Activated CD4-positive, CD25-positive, alpha-beta regulatory T cell treated with anti-CD3 and anti-CD28 coated beads, Interleukin-2, amount 50 U/mL, for 16 hours (primary cell): ENCODE data around the gene KDM2A.

ENCODE experiments used
- DNase-seq: peaks from one replicate; pipeline ENCODE4 v3.0.0-alpha.2; 2020; ENCODE audit warnings: low read depth, low spot score

KDM2A gene

GRCh38 chr11:67272327-67273259, 153.5 kb downstream of the KDM2A start:
- no peak for DNase-seq

GRCh38 chr11:67273260-67273990, 154.4 kb downstream of the KDM2A start:
- no peak for DNase-seq

DNA sequence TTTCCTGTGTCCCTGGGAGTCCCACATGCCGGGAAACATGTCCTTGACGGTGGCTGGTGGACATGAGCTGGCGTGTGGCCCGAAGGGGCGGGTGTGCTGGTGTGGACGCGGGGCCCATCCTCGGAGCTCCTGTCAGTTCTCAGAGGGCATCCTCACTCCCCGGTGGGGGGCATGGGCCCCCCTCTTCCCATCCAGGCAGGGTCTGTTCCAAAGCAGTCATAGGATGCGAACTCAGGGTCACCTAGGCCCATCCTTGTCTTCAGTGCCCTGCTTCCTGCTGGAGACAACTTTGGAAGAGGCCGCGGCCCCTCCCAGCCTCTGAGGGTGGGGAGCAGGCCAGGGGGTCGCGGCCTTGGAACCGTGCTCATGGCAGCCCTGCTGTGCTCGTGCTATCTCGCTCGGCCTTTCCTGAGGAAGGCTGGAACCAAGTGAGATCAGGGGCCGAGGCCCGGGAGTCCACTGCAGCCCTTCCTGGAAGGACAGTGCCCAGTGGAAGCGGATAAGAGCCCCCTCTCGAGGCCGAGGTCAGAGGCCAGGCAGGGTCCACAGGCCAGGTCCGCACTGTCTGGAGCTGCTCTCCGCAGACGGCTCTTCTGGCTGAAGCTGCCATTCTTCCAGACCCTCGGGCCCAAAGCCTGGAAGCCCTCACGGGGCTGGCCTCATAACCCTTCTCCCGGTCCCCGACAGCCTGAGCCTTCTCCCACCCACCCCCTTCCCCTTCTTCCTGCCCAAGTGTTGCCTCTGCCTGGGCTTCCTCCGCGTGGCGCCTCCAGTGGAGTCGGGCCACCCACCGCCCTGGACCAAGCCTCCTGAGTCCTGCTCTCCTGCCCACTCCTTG, 155.9 kb downstream of the KDM2A start:
- DNase-seq, result no peak

- DNase-seq, result no peak
Observed at GRCh38 chr11:67275606-67276409, 156.7 kb downstream of the KDM2A start.

GRCh38 chr11:67276781-67277230, 157.7 kb downstream of the KDM2A start:
- DNase-seq, result no peak

DNA sequence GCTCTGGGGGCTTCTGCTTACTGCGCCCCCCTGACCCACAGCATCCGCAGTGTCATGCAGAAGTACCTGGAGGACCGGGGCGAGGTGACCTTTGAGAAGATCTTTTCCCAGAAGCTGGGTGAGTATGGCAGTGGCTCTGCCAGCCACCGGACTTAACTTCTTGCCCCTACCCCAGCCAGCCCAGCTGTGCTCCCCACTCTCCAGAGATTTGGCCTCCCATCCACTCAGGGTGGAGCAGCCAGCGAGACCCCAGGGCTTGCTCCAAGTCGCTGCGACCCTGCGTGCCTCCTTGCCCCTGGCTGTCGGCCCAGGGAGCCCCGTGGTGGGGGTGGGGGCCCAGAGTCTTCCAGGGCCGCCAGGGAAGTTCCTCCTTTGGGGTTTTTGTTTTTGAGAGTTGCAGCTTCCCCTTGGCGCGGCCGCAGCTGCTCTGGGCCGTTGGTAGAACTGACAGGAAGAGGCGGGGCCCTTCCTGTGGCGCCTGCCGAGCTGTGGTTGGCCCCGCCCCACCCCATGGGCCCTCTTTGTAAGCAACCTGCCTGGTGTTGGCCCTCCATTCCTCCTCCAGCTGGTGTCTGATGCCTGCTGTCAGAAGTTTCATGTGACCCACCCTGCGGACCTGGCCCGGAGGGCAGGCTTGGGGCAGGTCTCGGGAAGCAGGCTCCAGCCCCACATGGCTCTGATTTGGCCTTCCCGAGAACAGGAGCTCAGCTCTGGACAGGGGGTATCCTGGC, 158.3 kb downstream of the KDM2A start:
- peak; percentile 68 for DNase-seq

GRCh38 chr11:67278135-67278938, 159.3 kb downstream of the KDM2A start:
- DNase-seq, result no peak

- no peak for DNase-seq
Observed at GRCh38 chr11:67278939-67279588, 160.0 kb downstream of the KDM2A start.

DNA sequence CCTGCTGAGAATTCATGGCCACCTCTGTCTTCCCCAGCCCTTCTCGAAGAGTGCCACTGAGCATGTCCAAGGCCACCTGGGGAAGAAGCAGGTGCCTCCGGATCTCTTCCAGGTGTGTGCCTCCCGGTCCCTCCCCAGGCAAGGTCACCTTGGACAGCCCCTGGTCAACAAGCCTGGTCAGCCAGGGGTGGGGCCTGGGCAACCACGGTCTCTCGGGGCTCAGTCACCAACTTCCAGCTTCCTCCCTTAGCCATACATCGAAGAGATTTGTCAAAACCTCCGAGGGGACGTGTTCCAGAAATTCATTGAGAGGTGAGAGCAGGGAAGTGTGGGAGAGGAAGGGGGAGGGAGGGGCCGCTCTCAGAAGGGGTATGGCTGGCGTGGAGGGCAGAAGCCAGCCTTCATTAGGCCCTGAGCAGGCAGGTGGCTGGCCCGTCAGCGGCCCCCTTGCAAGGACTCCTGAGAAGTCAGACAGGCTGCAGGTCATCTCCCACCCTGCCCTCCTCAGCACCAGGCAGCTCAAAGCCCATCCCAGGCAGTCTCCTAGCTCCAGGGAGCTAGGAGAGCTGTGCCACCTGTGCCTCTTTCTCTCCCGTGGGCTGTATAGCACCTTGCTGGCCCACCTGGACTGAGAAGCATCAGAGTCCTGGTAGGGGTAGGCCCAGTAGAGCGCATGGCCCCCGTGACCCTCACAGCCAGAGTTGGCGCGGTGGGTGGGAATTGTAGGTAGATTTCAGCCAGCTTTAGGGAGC, 160.7 kb downstream of the KDM2A start:
- DNase-seq, result no peak

DNA sequence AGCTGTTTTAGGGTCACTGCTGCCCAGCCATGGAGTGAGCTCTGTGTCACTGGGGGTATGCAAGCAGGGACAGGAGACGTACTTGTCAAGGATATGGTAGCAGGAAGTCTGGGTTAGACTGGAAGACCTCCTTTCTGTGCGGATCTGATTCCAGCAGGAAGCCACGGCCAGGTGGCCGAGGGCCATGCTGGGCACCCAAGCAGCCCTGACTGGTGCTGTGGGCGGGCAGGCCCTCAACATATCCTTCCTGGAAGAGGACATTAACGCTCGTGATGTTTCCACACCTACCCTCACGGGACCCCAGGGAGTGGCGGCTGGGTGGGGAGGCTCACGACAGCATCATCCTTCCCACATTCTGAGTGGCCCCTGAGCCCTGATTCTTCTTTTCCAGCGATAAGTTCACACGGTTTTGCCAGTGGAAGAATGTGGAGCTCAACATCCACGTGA, 161.3 kb downstream of the KDM2A start:
- no peak for DNase-seq

GRCh38 chr11:67280788-67281551, 161.9 kb downstream of the KDM2A start:
- DNase-seq, result no peak

- no peak for DNase-seq
Observed at GRCh38 chr11:67281552-67282150, 162.6 kb downstream of the KDM2A start.

- DNase-seq, result no peak
Observed at GRCh38 chr11:67282155-67282875, 163.3 kb downstream of the KDM2A start.

DNA sequence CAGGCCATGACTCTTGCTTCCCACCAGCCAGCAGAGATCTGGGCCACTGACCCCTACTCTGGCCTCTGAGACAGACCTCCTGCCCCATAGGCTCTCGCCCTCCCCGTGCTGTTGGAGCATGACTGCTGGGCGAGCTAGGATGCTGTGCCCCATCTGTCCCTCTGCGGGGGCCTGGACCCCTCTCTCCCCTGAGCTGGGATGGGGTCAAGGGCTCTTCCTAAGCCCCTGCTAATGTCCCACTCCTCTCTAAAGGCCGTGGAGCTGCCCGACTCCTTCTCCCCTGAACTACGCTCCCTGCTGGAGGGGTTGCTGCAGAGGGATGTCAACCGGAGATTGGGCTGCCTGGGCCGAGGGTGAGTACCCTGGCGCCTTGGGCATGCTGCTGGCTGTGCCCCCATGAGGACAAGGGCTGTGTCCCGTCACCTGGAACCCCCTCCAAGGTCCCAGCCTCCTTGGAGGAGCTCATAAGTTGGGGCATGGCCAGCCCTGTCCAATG, 163.9 kb downstream of the KDM2A start:
- DNase-seq, result no peak

DNA sequence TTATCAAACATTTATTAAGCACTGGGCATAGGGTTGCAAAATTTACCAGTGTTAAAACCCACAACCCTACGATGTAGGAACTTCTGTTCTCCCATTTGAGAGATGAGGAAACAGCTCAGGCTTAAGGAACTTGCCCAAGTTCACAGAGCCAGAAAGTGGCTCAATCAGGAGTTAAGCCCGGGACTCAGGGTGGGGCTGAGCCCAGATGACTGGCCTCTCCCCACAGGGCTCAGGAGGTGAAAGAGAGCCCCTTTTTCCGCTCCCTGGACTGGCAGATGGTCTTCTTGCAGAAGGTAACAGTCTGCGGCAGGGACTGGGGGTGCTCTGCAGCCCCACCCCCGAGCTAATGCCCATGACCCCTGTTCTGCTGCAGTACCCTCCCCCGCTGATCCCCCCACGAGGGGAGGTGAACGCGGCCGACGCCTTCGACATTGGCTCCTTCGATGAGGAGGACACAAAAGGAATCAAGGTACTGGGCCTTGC, 164.5 kb downstream of the KDM2A start:
- no peak for DNase-seq
